DND-41 (cell line): Measurements from ENCODE around the gene CPM.

Experiments
- ATAC-seq: fragments of 200-7000 bp; cut with Tn5 transposase; 3 replicates; pipeline ENCODE4 v1.9.1; 2021; ENCODE audit warnings: low read depth; ENCODE audit not compliant: insufficient read depth
- DNase-seq: peaks from one replicate; pipeline ENCODE4 v3.0.0-alpha.2; 2020
- H2AFZ ChIP-seq: 2 replicates; pipeline ENCODE4 v1.6.0; 2012; ENCODE audit warnings: low read depth, low read length
- H3K27ac ChIP-seq: 2 replicates; pipeline ENCODE4 v1.5.1; 2012; ENCODE audit warnings: low read length, inconsistent platforms
- H3K27me3 ChIP-seq: fragments of 200-600 bp; sonication (generic); 2 replicates; pipeline ENCODE4 v1.6.0; 2012; ENCODE audit warnings: low read length, mild to moderate bottlenecking, inconsistent platforms; ENCODE audit not compliant: insufficient read depth, poor library complexity
- H3K36me3 ChIP-seq: 2 replicates; pipeline ENCODE4 v1.5.1; 2012; ENCODE audit warnings: low read length, inconsistent platforms; ENCODE audit not compliant: insufficient read depth
- H3K4me1 ChIP-seq: 2 replicates; pipeline ENCODE4 v1.5.1; 2012; ENCODE audit warnings: mild to moderate bottlenecking, low read length; ENCODE audit not compliant: insufficient read depth
- H3K4me2 ChIP-seq: 2 replicates; pipeline ENCODE4 v1.6.0; 2012; ENCODE audit warnings: mild to moderate bottlenecking, moderate library complexity, low read length, inconsistent platforms; ENCODE audit not compliant: insufficient read depth
- H3K4me3 ChIP-seq, 2 experiments: fragments of 200-600 bp in 1 of 2; shearing (Covaris generic) in 1 of 2; 2 replicates each; pipeline ENCODE4 v1.5.1; 2012 to 2016; ENCODE audit warnings: inconsistent platforms in 2 of 2, low read length in 2 of 2, mild to moderate bottlenecking in 2 of 2, low read depth in 1 of 2, moderate library complexity in 1 of 2
- H3K79me2 ChIP-seq: 2 replicates; pipeline ENCODE4 v1.6.0; 2012; ENCODE audit warnings: low read length, inconsistent platforms; ENCODE audit not compliant: insufficient read depth
- H3K9ac ChIP-seq: 2 replicates; pipeline ENCODE4 v1.6.0; 2012; ENCODE audit warnings: low read depth, mild to moderate bottlenecking, inconsistent platforms, low read length, moderate library complexity
- H3K9me3 ChIP-seq: 2 replicates; pipeline ENCODE4 v1.5.1; 2012; ENCODE audit warnings: low read length, moderate library complexity, mild to moderate bottlenecking, inconsistent platforms; ENCODE audit not compliant: insufficient read depth, severe bottlenecking
- H4K20me1 ChIP-seq: 2 replicates; pipeline ENCODE4 v1.6.0; 2012; ENCODE audit warnings: low read length; ENCODE audit not compliant: insufficient read depth
- EZH2 ChIP-seq: IDR thresholded peaks from 3 replicates; pipeline ENCODE4 v1.6.1; 2012; ENCODE audit warnings: borderline replicate concordance, low read depth, mild to moderate bottlenecking, moderate library complexity, low read length, inconsistent platforms; ENCODE audit not compliant: severe bottlenecking
- TF ChIP-seq, protein P1 (sequence below): IDR thresholded peaks from 2 replicates; pipeline ENCODE4 v1.5.1; 2012; ENCODE audit warnings: borderline replicate concordance, low read length, moderate library complexity, mild to moderate bottlenecking; ENCODE audit not compliant: poor library complexity, severe bottlenecking; ENCODE audit errors: extremely low read depth

The CPM gene

DNA sequence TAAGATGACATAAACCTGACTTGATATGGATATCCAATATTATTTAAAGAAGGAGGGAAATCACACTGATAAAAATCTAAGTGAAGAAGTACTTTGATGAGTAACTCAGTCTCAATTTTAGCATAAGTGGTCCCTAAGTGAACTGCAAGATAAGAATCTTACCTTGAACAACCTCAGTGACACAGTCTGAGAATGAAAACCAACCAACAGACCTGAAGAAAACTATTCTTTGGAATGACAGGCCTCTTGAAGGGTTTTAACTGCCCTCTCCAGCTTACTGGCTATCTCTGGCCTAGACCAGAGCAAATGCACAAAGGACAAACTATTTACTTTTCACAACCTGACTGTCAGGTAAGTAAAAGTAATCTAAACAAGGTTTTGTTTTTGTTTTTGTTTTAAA lies 44.7 kb downstream of the CPM start:
- Histone ChIP-seq H4K20me1 (no peaks in the 10 kb centered on the region), H3K27ac (no peak overlapping the region), H3K9me3 (no peaks in the 10 kb centered on the region), H3K79me2 (no peaks in the 10 kb centered on the region), H3K36me3 (no peaks in the 10 kb centered on the region), H2AFZ (no peak overlapping the region), H3K4me3 (no peak overlapping the region), H3K27me3 (no peaks in the 10 kb centered on the region), H3K9ac (no peak overlapping the region), H3K4me2 (no peak overlapping the region), H3K4me1 (no peaks in the 10 kb centered on the region; the same call in 1 of the 2 replicates)
- no peak for ATAC-seq
- no peak for TF ChIP-seq EZH2
- TF ChIP-seq, protein P1, sequence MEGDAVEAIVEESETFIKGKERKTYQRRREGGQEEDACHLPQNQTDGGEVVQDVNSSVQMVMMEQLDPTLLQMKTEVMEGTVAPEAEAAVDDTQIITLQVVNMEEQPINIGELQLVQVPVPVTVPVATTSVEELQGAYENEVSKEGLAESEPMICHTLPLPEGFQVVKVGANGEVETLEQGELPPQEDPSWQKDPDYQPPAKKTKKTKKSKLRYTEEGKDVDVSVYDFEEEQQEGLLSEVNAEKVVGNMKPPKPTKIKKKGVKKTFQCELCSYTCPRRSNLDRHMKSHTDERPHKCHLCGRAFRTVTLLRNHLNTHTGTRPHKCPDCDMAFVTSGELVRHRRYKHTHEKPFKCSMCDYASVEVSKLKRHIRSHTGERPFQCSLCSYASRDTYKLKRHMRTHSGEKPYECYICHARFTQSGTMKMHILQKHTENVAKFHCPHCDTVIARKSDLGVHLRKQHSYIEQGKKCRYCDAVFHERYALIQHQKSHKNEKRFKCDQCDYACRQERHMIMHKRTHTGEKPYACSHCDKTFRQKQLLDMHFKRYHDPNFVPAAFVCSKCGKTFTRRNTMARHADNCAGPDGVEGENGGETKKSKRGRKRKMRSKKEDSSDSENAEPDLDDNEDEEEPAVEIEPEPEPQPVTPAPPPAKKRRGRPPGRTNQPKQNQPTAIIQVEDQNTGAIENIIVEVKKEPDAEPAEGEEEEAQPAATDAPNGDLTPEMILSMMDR: no peak
- no peak for DNase-seq

DNA sequence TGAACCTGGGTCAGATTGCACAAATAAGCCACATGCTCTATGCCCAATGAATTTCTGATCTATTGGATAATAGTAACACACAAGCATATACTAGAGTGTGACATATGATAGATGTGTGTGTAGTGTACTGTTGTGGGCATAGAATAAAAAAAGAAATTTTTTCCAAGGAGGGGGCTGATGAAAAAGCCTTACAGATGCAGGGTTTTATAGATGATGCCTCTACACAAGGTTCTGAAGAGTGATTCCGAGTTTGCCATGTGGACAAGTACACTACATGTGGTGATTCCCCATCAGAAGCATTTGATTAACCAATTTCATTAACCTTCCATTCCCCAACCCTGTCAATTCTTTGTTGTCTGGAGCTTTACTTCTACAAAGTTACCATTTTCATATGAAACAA lies 45.3 kb downstream of the CPM start:
- Histone ChIP-seq H3K36me3 (no peaks in the 10 kb centered on the region), H3K4me2 (no peak overlapping the region), H3K4me1 (no peaks in the 10 kb centered on the region; the same call in 1 of the 2 replicates), H4K20me1 (no peaks in the 10 kb centered on the region), H3K27me3 (no peaks in the 10 kb centered on the region), H3K27ac (no peak overlapping the region), H3K4me3 (no peak overlapping the region), H3K79me2 (no peaks in the 10 kb centered on the region), H3K9ac (no peak overlapping the region), H2AFZ (no peak overlapping the region), H3K9me3 (no peaks in the 10 kb centered on the region)
- no peak for TF ChIP-seq EZH2
- ATAC-seq: no peak
- no peak for DNase-seq

DNA sequence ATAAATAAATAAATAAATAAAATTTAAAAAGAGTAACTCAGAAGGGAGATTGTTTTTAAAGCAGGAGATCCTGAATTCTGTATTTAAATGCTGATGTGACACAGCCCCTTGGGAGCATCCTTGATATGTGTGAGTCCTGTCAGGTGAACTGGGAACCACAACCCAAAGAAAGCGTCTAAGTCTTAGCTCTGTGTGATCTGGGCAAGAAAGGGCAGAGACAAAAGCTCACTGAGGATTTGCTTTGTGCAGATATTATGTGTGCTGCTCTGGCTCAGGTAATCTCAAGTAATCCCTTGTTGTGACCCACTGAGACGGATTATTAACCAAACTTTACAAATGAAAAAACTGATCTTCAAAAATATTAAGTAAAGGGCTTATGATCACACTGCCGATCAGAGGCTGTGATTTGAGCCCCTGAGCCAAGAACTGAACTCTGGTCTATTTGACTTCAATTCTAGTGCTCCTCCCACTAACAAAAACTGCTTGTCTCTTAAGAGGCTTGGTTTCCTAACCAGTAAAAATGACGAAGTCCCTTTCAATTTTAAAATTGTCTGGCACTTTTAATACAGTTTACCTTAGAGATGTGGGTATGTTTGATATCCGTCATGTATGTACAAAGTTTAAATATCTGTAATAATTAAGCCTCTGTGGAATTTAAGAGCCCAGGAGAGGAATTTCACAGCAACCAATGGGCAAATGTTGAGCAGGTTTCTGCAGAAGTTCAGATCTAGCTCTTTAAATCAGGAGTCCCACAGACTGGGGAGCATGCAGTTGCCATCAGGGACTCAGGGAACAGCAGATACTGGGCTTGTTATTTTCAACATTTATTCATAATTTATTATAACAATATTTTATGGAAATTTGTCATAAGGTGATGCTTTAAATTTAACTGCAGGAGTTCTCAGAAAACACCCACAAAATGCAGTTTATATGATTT lies 46.1 kb downstream of the CPM start:
- no peaks in the 10 kb centered on the region for H3K36me3 ChIP-seq
- H3K27me3 ChIP-seq: no peaks in the 10 kb centered on the region
- no peaks in the 10 kb centered on the region for H3K9me3 ChIP-seq
- DNase-seq (no peak), ATAC-seq (no peak)
- H3K27ac ChIP-seq: no peak overlapping the region
- no peak overlapping the region for H3K9ac ChIP-seq
- H3K79me2 ChIP-seq: no peaks in the 10 kb centered on the region
- no peak overlapping the region for H3K4me2 ChIP-seq
- no peak overlapping the region for H3K4me3 ChIP-seq
- no peak for TF ChIP-seq EZH2
- TF ChIP-seq, protein P1: no peak
- H3K4me1 ChIP-seq: no peaks in the 10 kb centered on the region; the same call in 1 of the 2 replicates
- no peaks in the 10 kb centered on the region for H4K20me1 ChIP-seq
- H2AFZ ChIP-seq: no peak overlapping the region

DNA sequence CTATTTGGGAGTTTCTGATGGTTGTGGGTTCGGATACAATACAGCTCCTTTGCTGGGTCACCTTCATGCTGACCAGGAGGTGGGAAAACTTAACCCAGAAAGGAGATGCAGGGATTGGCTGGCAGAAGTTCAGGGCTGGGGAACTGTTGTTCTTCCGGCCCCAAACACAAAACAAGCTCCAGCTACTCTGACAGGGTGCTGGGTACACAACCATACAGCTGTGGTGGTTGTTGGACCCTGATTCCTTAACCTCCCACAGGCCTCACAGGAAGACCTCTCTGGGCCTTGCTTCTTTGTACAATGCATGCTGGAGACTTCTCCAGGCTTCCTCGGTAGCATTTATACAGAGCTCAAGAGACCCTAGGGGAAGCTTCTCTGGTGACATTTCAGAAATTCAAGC lies 47.6 kb downstream of the CPM start:
- Histone ChIP-seq H2AFZ (no peak overlapping the region), H4K20me1 (no peaks in the 10 kb centered on the region), H3K9ac (no peak overlapping the region), H3K4me3 (no peak overlapping the region), H3K27ac (no peak overlapping the region), H3K79me2 (no peaks in the 10 kb centered on the region), H3K4me2 (no peak overlapping the region), H3K27me3 (no peaks in the 10 kb centered on the region), H3K9me3 (no peaks in the 10 kb centered on the region), H3K4me1 (no peaks in the 10 kb centered on the region; the same call in 1 of the 2 replicates), H3K36me3 (no peaks in the 10 kb centered on the region)
- TF ChIP-seq EZH2: no peak
- TF ChIP-seq, protein P1: no peak
- no peak for ATAC-seq
- DNase-seq: no peak
